Muscle layer of duodenum (tissue), 2 donors: ENCODE results near the gene SIRT5.
A peak's percentile ranks its signal among the peaks of the same experiment; 100 is the strongest.

ENCODE experiments used
- H3K27ac ChIP-seq: one replicate; pipeline ENCODE4 v1.7.0; 2013; ENCODE audit warnings: mild to moderate bottlenecking, low read length
- H3K27me3 ChIP-seq: one replicate; pipeline ENCODE4 v1.7.0; 2013; ENCODE audit warnings: low read depth, mild to moderate bottlenecking, control low read depth, low read length
- H3K36me3 ChIP-seq, 2 donors: one replicate each; pipeline ENCODE4 v1.7.0; 2013; ENCODE audit warnings: low read length in 2 of 2, control low read depth in 1 of 2, mild to moderate bottlenecking in 1 of 2; ENCODE audit not compliant: insufficient read depth in 2 of 2, control insufficient read depth in 1 of 2
- H3K4me1 ChIP-seq, 2 donors: one replicate each; pipeline ENCODE4 v1.7.0; 2013; ENCODE audit warnings: low read length in 2 of 2, mild to moderate bottlenecking in 2 of 2, control low read depth in 1 of 2, moderate library complexity in 1 of 2; ENCODE audit not compliant: insufficient read depth in 2 of 2, control insufficient read depth in 1 of 2
- H3K4me3 ChIP-seq, 2 donors: one replicate each; pipeline ENCODE4 v1.7.0; 2013; ENCODE audit warnings: low read length in 2 of 2, low read depth in 1 of 2, mild to moderate bottlenecking in 1 of 2
- H3K9me3 ChIP-seq, 2 donors: one replicate each; pipeline ENCODE4 v1.7.0; 2013; ENCODE audit warnings: low read length in 2 of 2, control low read depth in 1 of 2, mild to moderate bottlenecking in 1 of 2; ENCODE audit not compliant: control insufficient read depth in 1 of 2
- donor health status: healthy.

Gene SIRT5

DNA sequence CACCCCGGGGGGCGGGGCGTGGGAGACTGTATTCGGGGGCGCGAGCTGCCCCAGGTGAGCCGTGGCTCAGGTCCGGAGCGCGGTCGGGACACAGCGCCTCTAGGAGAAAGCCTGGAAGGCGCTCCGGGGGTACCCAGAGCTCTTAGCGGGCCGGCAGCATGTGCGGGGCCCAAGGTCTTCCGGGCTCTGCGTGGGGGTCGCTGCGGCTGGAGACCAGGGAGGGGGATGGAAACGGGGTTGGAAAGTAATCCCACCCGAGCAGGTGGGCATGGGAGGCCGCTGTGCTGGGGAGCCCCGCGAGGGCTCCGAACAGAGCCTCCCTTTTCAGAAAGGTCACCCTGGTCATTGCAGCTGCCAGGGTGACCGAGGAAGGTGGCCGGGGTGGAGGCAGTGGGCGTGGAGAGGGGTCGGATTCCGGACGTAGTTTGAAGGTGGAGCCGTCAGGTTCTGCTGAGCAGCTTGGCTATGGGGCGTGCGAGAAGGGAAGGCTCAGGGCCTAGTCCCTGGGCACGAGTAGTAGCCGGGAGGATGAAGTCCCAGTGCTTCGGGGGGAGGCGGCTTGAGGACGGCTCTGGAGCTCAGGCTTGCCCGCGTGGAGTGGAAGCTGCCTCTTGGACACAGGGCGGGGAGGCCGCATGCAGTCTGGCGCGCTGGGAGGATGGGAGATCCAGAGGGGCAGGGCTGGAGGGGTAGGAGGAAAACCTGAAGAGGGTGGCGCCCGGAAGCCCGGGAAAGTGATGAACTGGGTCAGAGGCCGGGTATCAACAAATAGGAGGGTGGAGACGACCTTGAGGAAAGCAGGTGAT is at the start of gene SIRT5:
Gene SIRT5, plus strand, starts transcription at position 31 of the 806 bp plus-strand sequence. CDS start 9,510 bp downstream, outside the sequence.
- Histone ChIP-seq H3K4me3 (peak within 1 kb of the TSS; percentile 70 to 81), H3K36me3 (peaks cover 0 to 4% of the 10 kb centered on the region in 2 donors), H3K27me3 (no peaks in the 10 kb centered on the region), H3K4me1 (peaks cover 3 to 6% of the 10 kb centered on the region in 2 donors), H3K9me3 (no peaks in the 10 kb centered on the region), H3K27ac (peak within 1 kb of the TSS; percentile 94)

- Histone ChIP-seq H3K4me1 (peaks cover 0 to 4% of the 10 kb centered on the region in 2 donors), H3K9me3 (no peaks in the 10 kb centered on the region), H3K4me3 (no peak overlapping the region), H3K27ac (no peak overlapping the region), H3K27me3 (no peaks in the 10 kb centered on the region), H3K36me3 (no peaks in the 10 kb centered on the region)
Observed at GRCh38 chr6:13524801-13525508, 49.4 kb upstream of the SIRT5 start.

DNA sequence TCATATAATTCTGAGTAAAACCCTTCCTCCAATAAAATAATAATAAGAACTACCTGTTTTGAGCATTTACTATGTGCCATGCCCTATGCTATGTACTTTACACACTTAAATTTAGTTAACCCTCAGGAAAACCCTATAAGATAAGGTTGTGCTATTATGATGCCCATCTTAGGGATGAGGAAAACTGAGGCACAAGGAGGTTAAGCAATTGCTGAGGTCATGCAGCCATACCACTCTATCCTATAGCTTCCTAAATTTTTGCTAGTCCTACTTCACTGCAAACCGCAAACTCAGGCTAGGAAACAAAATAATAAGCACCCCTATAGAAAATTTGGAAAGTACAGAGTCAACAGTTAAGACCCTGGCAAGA is 48.1 kb upstream of the SIRT5 start:
- Histone ChIP-seq H3K36me3 (no peaks in the 10 kb centered on the region), H3K27ac (no peak overlapping the region), H3K9me3 (no peaks in the 10 kb centered on the region), H3K4me3 (no peak overlapping the region), H3K27me3 (no peaks in the 10 kb centered on the region), H3K4me1 (peaks cover 0 to 4% of the 10 kb centered on the region in 2 donors)

DNA sequence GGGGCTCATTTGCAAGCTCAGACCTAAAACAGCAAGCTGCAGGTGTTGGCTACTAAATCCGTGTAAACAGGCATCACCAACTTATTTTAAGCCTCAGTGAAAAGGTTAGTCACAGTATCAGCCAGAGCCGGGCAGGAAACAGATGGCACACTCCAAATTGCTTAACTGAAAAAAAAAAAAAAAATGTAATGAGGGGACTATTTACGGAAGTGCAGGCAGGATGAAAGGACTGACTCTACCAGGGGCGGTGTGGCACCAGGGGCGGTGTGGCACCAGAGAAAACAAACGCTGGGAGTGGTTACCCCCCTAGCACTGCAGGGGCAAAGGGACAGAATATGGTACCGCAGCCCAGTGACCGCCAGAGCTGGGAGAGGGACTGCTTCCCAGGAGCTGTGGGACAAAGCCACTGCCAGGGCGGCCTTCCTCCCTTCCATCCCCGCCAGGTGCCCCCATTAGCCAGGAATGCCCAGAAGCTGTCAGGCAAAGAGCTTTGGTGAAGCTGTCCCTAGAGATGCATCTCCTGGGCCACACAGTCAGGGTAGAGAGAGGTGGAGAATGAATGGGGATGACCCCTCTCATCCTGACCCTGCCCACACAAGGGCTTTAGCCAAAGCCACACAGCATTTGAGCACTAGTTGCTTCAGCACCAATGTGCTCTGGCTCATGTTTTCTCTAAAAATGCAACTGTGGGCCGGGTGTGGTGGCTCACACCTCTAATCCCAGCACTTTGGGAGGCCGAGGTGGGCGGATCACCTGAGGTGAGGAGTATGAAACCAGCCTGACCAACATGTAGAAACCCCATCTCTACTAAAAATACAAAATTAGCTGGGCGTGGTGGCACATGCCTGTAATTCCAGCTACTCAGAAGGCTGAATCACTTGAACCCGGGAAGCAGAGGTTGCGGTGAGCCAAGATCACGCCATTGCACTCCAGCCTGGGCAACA is 47.4 kb upstream of the SIRT5 start:
- H3K4me1 ChIP-seq: peaks cover 0 to 4% of the 10 kb centered on the region in 2 donors
- H3K4me3 ChIP-seq: no peak overlapping the region
- H3K36me3 ChIP-seq: no peaks in the 10 kb centered on the region
- no peaks in the 10 kb centered on the region for H3K9me3 ChIP-seq
- no peak overlapping the region for H3K27ac ChIP-seq
- no peaks in the 10 kb centered on the region for H3K27me3 ChIP-seq

GRCh38 chr6:13527671-13528056 is 46.7 kb upstream of the SIRT5 start:
- peaks cover 0 to 4% of the 10 kb centered on the region in 2 donors for H3K4me1 ChIP-seq
- H3K27ac ChIP-seq: no peak overlapping the region
- no peak overlapping the region for H3K4me3 ChIP-seq
- no peaks in the 10 kb centered on the region for H3K36me3 ChIP-seq
- no peaks in the 10 kb centered on the region for H3K9me3 ChIP-seq
- no peaks in the 10 kb centered on the region for H3K27me3 ChIP-seq

DNA sequence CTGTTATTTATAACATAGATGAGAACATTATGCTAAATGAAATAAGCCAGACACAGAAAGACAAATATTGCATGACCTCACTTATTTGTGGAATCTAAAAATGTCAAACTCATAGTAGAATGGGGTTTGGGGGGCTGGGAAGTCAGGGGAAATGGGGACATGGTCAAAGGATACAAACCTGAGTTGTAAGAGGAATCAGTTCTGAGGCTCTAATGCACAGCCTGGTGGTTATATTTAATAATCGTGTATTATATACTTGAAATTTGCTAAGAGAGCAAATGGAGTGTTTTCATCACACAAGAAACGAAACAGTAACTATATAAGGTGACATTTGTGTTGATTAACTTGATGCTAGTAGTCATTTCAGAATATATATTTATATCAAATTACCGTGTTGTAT is 46.2 kb upstream of the SIRT5 start:
- Histone ChIP-seq H3K27ac (no peak overlapping the region), H3K9me3 (no peaks in the 10 kb centered on the region), H3K27me3 (no peaks in the 10 kb centered on the region)

GRCh38 chr6:13528777-13529343 is 45.5 kb upstream of the SIRT5 start:
- H3K4me3 ChIP-seq: no peak overlapping the region
- H3K9me3 ChIP-seq: no peaks in the 10 kb centered on the region
- no peaks in the 10 kb centered on the region for H3K36me3 ChIP-seq
- no peak overlapping the region for H3K27ac ChIP-seq
- no peaks in the 10 kb centered on the region for H3K27me3 ChIP-seq
- peaks cover 0 to 4% of the 10 kb centered on the region in 2 donors for H3K4me1 ChIP-seq

More for the DNA sequence above, 46.2 kb upstream of the SIRT5 start:
- Histone ChIP-seq H3K4me3 (no peak overlapping the region), H3K36me3 (no peaks in the 10 kb centered on the region), H3K4me1 (peaks cover 0 to 4% of the 10 kb centered on the region in 2 donors)

- Histone ChIP-seq H3K4me1 (no peaks in the 10 kb centered on the region), H3K9me3 (no peaks in the 10 kb centered on the region)
Observed at GRCh38 chr6:13531956-13532355, 42.4 kb upstream of the SIRT5 start.

GRCh38 chr6:13534536-13534935 is 39.9 kb upstream of the SIRT5 start:
- Histone ChIP-seq H3K27me3 (no peaks in the 10 kb centered on the region), H3K27ac (no peak overlapping the region), H3K36me3 (no peaks in the 10 kb centered on the region), H3K9me3 (no peaks in the 10 kb centered on the region), H3K4me3 (no peak overlapping the region), H3K4me1 (no peaks in the 10 kb centered on the region)

More at GRCh38 chr6:13531956-13532355, 42.4 kb upstream of the SIRT5 start:
- H3K4me3 ChIP-seq: no peak overlapping the region
- H3K36me3 ChIP-seq: no peaks in the 10 kb centered on the region
- no peak overlapping the region for H3K27ac ChIP-seq
- no peaks in the 10 kb centered on the region for H3K27me3 ChIP-seq

DNA sequence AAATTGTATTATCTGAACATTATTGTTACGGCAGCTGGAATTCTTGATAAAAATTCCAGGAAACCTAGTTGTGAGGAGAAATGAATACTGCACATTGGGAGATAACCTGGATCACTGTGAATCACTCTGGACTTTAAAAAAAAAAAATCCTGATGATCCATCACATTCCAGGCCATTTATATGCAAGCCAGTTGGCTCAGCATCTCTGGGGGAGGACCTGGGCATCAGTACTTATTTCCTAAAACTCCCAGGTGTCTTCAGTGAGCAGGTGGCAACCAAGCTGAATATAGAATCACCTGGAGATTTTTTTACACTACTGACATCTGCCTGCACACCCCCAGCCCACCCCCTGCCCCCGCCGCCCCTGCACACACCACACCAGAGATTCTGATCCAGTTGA is 39.1 kb upstream of the SIRT5 start:
- Histone ChIP-seq H3K4me1 (no peaks in the 10 kb centered on the region), H3K27ac (no peak overlapping the region), H3K4me3 (no peak overlapping the region), H3K36me3 (no peaks in the 10 kb centered on the region), H3K9me3 (no peaks in the 10 kb centered on the region), H3K27me3 (no peaks in the 10 kb centered on the region)
